GM21723 (cell line): ENCODE data around the gene DCHS1.
"Not testable (repeated sequence)": the region's sequence is repeated elsewhere in the genome, so short reads cannot be mapped to it uniquely, and the experiment has no call there.

Experiments
- ATAC-seq: cut with Tn5 transposase; IDR thresholded peaks from one replicate; pipeline ENCODE4 v1.9.1; 2021; ENCODE audit warnings: mild to moderate bottlenecking, moderate library complexity; ENCODE audit not compliant: unreplicated experiment

DCHS1 gene, protein sequence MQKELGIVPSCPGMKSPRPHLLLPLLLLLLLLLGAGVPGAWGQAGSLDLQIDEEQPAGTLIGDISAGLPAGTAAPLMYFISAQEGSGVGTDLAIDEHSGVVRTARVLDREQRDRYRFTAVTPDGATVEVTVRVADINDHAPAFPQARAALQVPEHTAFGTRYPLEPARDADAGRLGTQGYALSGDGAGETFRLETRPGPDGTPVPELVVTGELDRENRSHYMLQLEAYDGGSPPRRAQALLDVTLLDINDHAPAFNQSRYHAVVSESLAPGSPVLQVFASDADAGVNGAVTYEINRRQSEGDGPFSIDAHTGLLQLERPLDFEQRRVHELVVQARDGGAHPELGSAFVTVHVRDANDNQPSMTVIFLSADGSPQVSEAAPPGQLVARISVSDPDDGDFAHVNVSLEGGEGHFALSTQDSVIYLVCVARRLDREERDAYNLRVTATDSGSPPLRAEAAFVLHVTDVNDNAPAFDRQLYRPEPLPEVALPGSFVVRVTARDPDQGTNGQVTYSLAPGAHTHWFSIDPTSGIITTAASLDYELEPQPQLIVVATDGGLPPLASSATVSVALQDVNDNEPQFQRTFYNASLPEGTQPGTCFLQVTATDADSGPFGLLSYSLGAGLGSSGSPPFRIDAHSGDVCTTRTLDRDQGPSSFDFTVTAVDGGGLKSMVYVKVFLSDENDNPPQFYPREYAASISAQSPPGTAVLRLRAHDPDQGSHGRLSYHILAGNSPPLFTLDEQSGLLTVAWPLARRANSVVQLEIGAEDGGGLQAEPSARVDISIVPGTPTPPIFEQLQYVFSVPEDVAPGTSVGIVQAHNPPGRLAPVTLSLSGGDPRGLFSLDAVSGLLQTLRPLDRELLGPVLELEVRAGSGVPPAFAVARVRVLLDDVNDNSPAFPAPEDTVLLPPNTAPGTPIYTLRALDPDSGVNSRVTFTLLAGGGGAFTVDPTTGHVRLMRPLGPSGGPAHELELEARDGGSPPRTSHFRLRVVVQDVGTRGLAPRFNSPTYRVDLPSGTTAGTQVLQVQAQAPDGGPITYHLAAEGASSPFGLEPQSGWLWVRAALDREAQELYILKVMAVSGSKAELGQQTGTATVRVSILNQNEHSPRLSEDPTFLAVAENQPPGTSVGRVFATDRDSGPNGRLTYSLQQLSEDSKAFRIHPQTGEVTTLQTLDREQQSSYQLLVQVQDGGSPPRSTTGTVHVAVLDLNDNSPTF (N-terminal part only)

DNA sequence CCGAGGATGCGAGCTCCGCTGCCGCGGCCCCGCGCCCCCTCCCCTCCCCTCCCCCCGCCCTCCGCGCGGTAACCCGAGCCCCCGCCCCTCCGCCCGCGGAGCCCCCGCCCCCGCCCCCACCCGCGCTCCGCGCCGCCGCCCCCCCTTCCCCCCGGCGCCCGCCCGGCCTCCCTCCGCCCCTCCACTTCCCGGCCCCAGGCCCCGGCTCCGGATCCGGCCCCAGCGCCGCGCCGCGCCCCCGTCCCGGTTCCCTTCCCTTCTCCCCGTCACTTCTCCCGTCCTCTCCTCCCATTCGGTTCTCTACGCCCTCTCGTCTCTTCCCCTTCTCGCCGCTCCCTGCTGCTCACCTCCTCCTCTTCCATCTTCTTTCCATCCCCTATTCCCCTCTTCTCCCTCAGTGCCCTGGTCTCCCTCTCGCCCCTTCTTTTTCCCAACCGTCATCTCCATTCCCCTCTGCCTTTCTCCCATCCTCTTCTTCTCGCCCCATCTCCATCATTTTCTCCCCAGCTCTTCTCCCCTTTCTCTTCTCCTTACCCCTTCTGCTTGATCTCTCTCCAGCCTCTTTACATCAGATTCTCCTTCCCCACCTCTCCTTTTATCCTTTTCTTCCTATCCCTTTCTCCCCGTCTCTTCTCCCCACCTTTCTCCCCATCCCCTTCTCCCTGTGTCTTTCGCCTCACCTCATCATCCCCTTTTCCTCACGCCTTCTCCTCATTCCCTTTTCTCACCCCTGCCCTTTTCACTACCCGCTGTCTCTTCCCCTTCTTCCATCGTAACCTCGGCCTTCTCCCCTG lies at the start of gene DCHS1:
DCHS1 (minus strand) TSS at position 20 of the 794 bp plus-strand sequence. CDS start 14,196 bp downstream, outside the sequence.
- ATAC-seq, result no peak

DNA sequence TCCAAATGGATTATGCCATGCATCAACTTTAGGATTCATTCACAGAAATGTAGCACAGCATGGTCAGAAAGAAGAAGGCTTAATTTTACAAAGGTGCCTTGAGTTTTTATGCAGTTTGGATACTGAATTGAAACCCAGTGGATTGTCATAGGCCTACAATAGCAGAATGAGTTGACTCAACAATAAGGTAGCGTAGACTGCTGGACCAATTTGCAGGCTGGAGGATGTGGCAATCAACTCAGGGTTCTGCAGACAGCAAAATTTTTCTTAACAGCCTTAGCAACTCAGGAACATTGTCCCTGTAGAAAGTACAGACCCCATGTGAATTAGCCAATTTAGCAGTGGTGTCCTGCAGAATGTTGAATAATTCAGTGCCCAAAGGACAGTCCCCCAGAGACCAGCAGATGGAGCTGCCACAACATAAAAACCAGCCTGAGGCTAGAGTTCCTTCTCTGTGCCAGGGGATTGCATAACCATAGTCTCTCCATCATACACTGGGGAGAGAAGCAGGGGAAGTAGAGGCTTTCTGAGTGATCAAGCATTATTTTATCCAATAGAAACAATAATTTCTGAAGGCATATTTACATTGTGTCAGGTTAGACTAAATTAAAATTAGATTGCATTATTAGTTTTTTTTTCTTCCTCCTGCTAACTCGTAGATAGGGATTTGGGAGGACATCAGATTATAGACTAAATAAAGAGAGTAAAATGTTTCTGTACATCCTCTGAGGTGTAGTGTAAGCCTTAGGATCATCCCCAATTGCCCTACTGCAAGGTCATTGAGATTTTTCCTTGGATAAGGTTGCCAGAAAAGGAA lies 47.8 kb upstream of the DCHS1 start:
- peak; percentile 50 for ATAC-seq

DNA sequence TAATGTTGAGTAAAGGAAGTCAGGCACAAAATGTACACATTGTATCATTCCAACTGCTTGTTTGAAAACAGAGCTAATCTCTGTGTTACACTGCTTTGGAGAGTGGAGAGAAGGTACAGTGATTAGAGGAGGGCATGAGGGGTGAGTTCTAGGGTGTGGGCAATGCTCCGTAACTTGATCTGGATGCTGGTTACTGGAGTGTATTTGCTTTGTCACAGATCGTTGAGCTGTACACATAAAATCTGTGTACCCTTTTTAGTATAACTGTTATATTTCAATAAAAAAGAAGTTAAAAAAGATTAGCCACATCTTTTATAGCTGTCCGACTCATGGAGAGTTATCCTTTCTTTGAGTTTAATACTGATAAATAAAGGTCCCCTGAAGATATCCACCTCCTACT lies 46.3 kb upstream of the DCHS1 start:
- ATAC-seq, result not testable (repeated sequence)

DNA sequence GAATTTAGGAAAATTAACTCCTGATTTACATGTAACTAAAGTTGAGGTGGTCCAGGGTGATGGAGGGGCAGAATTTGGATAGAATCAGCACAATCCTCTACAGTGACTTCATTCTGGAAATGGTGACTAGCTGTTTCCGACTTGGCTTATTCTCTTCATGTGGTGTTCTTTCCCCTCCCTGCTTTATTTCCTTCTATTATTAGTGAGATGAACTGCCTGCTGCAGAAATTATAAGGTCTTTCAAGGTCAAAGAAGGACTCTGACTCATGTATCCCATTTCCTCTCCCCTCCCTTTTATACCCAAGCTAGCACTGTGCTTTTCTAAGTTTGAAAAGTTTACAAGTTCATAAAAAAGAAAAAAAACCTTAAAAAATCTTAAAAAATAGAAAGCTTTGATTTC lies 39.8 kb upstream of the DCHS1 start:
- ATAC-seq, result no peak

DNA sequence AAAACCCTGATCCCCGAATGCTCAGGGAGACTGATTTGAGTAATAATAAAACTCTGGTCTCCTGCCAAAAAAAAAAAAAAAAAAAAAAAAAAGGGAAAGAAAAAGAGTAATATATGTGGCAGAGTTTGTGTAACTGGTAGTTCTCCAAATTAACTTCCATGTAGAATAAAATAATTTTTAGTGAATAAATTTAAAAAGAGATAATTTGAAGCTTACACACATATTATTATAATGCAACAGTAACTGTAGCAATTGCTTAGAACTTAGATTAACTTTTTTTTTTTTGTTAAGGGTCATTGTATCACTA lies 38.6 kb upstream of the DCHS1 start:
- no peak for ATAC-seq

DNA sequence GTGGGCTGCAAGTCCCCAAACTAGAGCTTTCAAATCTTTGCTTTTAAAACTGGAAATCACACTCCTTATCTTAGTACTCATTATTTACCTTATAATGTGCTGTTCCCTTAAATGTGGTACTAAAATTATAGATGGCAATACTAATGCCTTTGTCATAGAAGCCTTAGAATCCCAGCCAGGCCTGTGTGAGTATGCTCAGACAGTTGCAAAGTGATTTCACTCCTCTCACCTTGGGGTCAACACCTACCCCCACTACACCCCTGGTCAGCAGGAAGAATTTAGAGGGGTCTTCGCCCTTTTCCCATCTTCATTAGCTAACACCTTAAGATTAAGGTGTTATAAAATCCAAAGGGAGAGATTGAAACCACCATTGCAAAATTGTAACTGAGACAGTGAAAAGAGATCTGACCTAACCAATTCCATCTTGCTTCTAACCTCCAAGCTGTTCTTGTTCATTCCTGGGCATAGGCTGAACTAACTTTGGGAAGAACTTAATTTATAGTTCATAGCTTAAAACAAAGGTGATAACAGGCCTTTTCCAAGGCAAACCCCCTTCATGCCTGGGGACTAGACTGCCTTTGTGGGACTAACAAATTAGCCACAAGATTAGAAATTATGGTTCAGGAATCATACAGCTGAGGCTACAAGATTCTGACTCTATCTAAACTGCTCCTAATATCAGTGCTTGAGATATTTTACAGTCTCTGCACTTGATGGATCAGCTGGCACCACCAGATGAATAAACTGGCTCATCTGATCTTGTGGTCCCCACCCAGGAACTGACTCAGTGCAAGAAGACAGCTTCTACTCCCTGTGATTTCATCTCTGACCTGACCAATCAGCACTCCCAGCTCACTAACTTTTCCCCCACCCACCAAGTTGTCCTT lies 38.0 kb upstream of the DCHS1 start:
- ATAC-seq, result no peak

DNA sequence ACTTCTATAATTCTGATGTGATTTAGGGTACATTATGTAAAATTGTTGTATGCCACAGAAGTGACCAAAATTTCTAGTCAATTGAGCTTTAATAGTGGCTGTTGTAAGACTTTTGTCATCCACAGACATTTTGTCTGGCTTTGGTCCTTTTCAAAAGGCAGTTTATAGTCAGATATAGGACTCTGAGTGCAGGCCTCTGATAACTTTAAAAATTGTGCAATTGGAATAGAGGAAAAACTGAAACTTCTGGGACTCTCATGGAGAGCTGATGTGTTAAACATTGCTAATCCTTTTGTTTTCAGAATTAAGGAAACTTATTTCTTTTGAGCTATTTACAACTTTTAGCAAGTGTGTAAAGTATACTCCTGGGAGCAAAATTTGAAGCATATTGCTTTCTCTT lies 36.5 kb upstream of the DCHS1 start:
- no peak for ATAC-seq

DNA sequence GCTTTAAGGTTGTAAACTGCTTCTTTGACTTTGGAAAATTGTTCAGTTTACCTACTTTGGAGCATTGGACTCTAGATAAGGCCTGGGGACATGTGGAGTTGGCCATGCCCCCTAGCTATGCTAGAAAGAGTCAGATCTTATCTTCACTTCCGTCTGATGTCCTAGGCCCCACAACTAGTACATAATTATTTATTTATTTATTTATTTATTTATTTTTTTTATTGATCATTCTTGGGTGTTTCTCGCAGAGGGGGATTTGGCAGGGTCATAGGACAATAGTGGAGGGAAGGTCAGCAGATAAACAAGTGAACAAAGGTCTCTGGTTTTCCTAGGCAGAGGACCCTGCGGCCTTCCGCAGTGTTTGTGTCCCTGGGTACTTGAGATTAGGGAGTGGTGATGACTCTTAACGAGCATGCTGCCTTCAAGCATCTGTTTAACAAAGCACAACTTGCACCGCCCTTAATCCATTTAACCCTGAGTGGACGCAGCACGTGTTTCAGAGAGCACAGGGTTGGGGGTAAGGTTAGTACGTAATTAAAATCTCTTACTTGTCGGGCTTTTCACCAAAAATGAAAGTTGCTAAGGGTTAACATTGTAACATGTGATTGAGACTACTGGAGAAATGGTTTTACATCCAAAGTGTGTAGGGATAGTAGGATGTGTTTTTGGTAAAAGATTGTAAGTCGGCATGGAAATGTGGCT lies 35.0 kb upstream of the DCHS1 start:
- not testable (repeated sequence) for ATAC-seq

DNA sequence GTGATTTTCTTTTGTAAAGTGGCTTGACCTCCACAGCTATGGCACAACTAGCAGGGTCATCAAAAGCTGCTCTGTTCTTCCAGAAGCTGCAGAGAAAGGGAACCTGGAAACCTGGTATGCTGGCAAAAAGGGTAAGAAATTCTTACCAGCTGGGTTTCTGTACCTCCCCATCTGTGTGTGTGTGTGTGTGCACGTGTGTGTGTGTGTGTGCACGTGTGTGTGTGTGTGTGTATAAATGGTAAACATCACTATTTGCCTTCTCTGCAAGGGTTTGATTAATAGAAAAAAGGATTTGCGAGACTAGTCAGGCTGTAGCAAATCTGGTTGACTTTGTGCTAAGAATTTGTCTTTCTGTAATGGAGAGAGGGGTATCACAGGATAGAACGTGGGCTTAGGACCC lies 32.3 kb upstream of the DCHS1 start:
- no peak for ATAC-seq

DNA sequence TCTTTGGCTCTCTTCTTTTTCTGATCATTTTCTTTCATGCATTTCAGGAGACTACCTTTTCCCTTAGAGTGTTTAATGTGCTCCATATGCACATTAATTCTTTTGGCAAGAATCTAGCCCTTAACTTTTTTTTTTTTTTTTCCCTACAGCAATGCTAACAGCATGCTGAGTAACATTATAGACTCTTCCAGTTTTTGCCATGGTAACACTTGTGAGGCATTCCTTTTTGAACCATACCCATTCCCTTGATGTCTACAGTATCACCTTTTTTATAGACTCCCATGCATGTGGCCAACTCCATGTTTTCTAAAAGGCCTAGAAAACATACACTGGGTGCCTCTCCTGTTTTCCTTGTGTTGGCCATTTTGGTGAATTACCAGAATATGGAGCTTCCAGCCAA lies 30.4 kb upstream of the DCHS1 start:
- ATAC-seq, result no peak

DNA sequence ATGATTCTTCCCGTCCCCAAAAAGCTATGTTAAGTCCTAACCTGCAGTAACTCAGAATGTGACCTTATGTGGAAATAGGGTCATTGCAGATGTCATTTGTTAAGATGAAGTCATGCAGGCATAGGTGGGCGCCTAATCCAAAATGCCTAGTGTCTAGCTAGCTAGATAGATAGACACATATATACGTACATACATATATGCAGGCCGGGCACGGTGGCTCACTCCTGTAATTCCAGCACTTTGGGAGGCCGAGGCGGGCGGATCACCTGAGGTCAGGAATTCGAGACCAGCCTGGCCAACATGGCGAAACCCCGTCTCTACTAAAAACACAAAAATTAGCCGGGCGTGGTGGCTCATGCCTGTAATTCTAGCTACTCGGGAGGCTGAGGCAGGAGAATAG lies 28.5 kb upstream of the DCHS1 start:
- ATAC-seq, result not testable (repeated sequence)

DNA sequence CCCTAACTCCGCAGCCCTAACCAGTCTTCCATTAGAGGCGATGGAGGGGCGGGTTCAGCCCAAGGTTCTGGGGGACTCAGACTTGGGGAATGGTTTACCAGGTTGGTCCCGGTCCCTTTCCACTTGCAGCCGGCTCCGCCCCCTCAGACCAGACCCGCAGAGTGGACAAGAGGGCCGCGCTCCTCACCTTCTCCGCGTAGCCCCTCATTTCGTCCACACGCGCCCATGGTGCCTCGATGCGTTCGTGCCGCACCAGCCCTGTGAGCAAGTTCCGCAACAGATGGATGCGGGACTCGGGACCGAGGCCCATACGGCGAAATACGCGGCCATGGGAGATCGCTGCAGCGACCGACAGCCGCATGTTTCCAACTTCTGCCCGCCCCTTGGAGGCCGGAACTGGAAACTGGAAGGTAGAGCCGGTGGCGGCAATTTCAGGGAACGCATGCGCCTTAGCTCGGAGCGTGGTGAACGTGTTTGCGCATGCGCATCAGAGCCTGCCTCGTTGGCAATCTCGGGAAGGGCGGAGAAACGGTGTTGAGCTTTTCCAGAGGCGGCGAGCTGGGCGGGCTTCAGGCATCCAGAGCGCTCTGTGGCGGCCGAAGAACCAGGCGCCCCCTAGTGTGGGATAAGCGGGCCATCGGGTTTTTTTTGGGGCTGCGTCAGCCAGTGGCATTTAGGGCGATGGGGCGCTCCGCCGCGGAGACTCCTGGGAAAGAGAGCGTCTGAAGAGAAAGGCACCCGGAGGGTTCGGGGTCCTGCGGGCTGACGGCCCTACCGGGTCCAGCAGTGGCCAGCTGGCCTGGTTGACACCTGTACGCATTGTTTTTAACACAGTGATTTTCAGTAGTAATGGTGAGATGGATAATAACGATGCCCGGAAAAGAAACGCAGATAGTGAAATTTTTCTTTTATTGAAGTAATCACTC lies 27.6 kb upstream of the DCHS1 start, which contains the start of gene MRPL17:
MRPL17 (minus strand) TSS at position 405 of the 926 bp plus-strand sequence; CDS start at position 361, 44 bp downstream.
- peak; percentile 94 for ATAC-seq

DNA sequence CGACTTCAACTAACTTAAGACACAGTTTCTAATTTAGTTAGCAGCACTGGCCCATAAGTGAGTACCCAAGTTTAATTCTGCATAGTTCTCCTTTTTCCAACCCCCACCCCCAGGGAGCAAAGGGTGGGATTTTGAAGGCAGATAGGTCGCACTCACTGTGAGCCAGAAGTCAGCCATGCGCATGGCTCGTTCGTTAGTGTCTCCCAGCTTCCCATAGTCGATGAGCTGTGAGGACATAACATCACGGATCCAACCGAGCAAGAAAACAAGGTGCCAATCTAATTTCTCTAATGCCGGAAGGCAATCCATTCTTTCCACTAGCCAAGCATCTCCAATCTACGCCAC lies 27.0 kb upstream of the DCHS1 start:
- peak; percentile 14 for ATAC-seq

DNA sequence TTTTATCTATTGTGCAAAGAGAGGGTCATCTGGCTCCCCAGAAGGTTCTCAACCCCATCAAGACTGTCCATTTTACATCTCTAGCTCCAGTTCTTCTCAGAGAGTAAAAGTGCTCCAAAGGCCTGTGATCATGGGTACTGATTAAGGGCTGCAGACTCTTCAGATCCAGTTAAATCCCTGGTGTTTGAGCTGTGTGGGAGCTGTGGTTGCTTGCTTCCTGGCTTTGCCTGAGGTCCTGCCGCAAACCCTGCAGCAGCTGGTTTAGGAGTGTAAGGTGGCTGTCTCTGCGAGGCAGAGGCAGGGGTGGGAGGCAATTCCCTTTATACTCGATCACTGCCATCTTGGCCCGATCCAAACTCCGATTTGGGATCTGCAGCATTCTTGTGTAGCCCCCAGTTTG lies 26.3 kb upstream of the DCHS1 start:
- no peak for ATAC-seq

DNA sequence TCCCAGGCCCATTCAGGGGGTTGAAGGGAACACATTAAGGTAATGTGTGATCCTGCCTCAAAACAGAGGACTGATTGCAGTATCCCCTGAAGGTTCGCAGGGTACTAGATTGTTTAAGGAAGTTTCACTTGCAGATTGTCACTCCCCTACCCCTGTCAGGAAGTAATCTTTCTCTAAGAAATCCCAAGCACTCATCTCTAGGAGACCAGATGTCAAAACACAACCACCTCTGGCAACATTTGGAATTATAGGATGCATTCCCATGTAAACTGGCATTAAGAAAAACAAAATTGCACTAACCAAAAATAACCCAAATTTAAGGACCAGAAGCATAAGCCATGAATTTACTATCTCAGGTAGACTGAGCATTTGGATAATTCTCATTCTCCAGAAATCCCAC lies 25.9 kb upstream of the DCHS1 start:
- no peak for ATAC-seq

DNA sequence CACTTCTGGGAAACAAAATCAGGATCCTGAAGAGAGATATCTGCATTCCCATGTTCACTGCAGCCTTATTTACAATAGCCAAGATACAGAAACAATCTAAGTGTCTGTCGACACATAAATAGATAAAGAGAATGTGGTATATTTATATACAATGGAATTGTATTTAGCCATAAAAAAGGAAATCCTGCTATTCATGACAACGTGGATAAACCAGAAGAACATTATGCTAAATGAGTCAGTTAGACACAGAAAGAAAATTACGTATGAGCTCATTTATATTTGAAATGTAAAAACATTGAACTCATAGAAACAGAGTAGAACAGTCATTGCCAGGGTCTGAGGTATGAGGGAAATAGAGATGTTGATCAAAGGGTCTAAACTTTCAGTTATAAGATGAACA lies 21.4 kb upstream of the DCHS1 start:
- ATAC-seq, result no peak

DNA sequence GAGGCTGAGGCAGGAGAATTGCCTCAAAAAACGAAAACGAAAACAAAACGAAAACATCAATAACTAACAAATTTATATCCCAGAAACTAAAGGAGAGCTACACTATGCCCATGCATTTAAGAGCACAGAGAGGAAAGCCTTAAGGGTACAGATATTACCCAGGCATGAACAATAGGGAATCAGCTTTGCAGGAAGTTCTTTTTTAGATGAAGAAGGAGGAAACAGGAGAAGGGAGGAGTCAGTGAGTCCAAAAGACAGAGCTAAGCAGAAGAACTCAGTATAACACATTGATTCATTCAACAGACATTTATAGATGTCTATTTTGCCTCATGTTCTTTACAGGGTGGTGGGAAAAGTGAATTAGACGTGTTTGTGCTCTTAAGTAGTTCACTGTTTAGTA lies 19.3 kb upstream of the DCHS1 start:
- no peak for ATAC-seq
